ENCODE measurements around the gene FOXO3B. TPM values are rescaled to one million over a fixed set of nuclear protein-coding genes. Genes with fewer than 3 reads are reported as not detected.
"Not testable (repeated sequence)": the region's sequence is repeated elsewhere in the genome, so short reads cannot be mapped to it uniquely, and the experiment has no call there.

Gene FOXO3B
- total and polyA plus RNA-seq, 2 of the 8 experiments (the other 6 are each of a cell fraction or from before 2014, with no cell fraction given), result 13.3 to 13.7 TPM

- H3K36me3 ChIP-seq (ENCODE audit: control insufficient read depth in 2 of 4, insufficient read depth in 4 of 4, low read length in 3 of 4); H3K4me1 ChIP-seq (replicated peaks in 1 of 4; ENCODE audit: control insufficient read depth in 3 of 4, insufficient read depth in 4 of 4, low read length in 3 of 4); POLR2A ChIA-PET (ENCODE audit: partially characterized antibody); H2BK15ac ChIP-seq (ENCODE audit: low read length); FAIRE-seq; H3K18ac ChIP-seq (ENCODE audit: extremely low read depth, low read length); H4K91ac ChIP-seq (replicated peaks; ENCODE audit: insufficient read length, low read length); H2BK12ac ChIP-seq (ENCODE audit: low read depth, low read length); H2BK5ac ChIP-seq (ENCODE audit: low read depth, low read length); H3K9ac ChIP-seq (replicated peaks in 1 of 4; ENCODE audit: extremely low read depth in 1 of 4, low read depth in 3 of 4, low read length in 3 of 4); H3K23ac ChIP-seq (ENCODE audit: insufficient read length); H4K5ac ChIP-seq (ENCODE audit: insufficient read length, low read depth, low read length); H3K4me3 ChIP-seq (ENCODE audit: extremely low read depth in 1 of 4, insufficient read depth in 2 of 4, low read depth in 3 of 4, low read length in 4 of 4); H4K20me1 ChIP-seq (replicated peaks in 1 of 2; ENCODE audit: control insufficient read depth in 1 of 2, insufficient read depth in 2 of 2, low read length in 2 of 2); H2BK20ac ChIP-seq (ENCODE audit: low read length); H2AFZ ChIP-seq (ENCODE audit: low read length); H3K23me2 ChIP-seq (ENCODE audit: low read depth, low read length); H3K14ac ChIP-seq (ENCODE audit: insufficient read length); H3K27ac ChIP-seq (ENCODE audit: low read depth, low read length); H3K79me1 ChIP-seq (ENCODE audit: low read depth, low read length); H4K8ac ChIP-seq (ENCODE audit: extremely low read depth, insufficient read depth, low read length); H3K9me3 ChIP-seq (ENCODE audit: insufficient read depth in 2 of 2, low read depth in 1 of 2, low read length in 1 of 2); H2BK120ac ChIP-seq (replicated peaks; ENCODE audit: low read depth, low read length); H3K4ac ChIP-seq (replicated peaks; ENCODE audit: insufficient read length, low read depth, low read length); CTCF ChIA-PET (ENCODE audit: partially characterized antibody); H2AK5ac ChIP-seq (ENCODE audit: low read depth, low read length); H3K56ac ChIP-seq (replicated peaks; ENCODE audit: insufficient read length, low read depth, low read length); H3K79me2 ChIP-seq (ENCODE audit: control insufficient read depth in 1 of 2, insufficient read depth in 2 of 2, low read length in 2 of 2); DNase-seq (ENCODE audit: low read depth in 1 of 2, low spot score in 2 of 2); H3K27me3 ChIP-seq (replicated peaks in 1 of 4; ENCODE audit: control insufficient read depth in 3 of 4, extremely low read depth in 1 of 4, insufficient read depth in 3 of 4, low read length in 3 of 4): not testable (repeated sequence)
- WGBS, 2 experiments (ENCODE audit: extremely low coverage in 1 of 2, insufficient coverage in 1 of 2, insufficient read length in 1 of 2, insufficient replicate concordance in 2 of 2, low coverage in 1 of 2, low lambda C conversion rate in 2 of 2, missing lambda C conversion rate in 1 of 2), result 77% methylated on average over 9 of the region's 12 CpGs; no CpG with 5 or more reads in 1 of the 2 experiments
- H3K4me2 ChIP-seq (ENCODE audit: insufficient read depth in 1 of 2, low read depth in 2 of 2, low read length in 2 of 2), result peak overlapping the region; percentile 32 to 35; a peak in 3 of 4 replicates
These were observed 37.5 kb upstream of the FOXO3B start for GRCh38 chr17:18719428-18720110.
